ENCODE results near the gene AGO3.

DNA sequence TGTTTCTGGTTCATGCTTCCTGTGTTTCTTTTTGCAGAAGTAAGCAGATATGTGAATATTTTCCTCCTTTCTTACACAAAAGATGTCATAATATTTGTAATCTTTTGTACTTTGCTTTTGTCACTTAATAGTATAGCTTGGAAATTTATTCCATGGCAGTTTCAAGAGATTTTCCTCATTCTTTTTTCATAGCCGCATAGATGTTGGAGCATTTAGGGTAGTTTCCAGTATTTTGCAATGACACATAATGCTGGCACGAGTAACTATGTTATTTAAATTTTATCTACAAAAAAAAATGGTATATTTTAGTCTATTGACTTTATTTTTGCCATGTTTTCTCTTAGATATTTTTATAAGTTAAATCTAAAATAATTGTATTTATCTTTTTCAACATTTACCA is 40.7 kb downstream of the AGO3 start:
- no peak for TF ChIP-seq POLR2A (IDR thresholded peaks at IDR 0.05)
- TF ChIP-seq CTCF (IDR thresholded peaks at IDR 0.05): no peak
- no peak for TF ChIP-seq POLR2AphosphoS5 (IDR thresholded peaks at IDR 0.05)
- TF ChIP-seq EP300 (IDR thresholded peaks at IDR 0.05): no peak
